ENCODE data around the gene NOTUM. TPM values are rescaled to one million over a fixed set of nuclear protein-coding genes. Genes with fewer than 3 reads are reported as not detected.
A peak's percentile ranks its signal among the peaks of the same experiment; 100 is the strongest.

NOTUM gene
- total RNA-seq, 1 donor from 2014 or later: 1.7 TPM

- H3K4me1 ChIP-seq (ENCODE audit: insufficient read depth, low read length): peaks cover 6% of the 10 kb centered on the region
- no peaks in the 10 kb centered on the region for H3K9me3 Mint-ChIP-seq (ENCODE audit: unreplicated experiment)
- H3K4me1 Mint-ChIP-seq (ENCODE audit: low read depth, unreplicated experiment): peaks cover 5% of the 10 kb centered on the region
- no peaks in the 10 kb centered on the region for H3K9me3 ChIP-seq (ENCODE audit: insufficient read depth, low read depth, low read length)
- H3K79me2 ChIP-seq (ENCODE audit: insufficient read depth, low read length): peaks cover 20% of the 10 kb centered on the region
- H3K27ac ChIP-seq (ENCODE audit: low read depth, low read length): no peak overlapping the region
- H3K4me2 ChIP-seq (ENCODE audit: low read length): no peak overlapping the region
- peaks cover 10% of the 10 kb centered on the region for H3K36me3 Mint-ChIP-seq (ENCODE audit: low read depth, unreplicated experiment)
- no peak overlapping the region for H3K4me3 ChIP-seq (ENCODE audit: insufficient read depth, low read depth, low read length)
- H3K27ac Mint-ChIP-seq (ENCODE audit: unreplicated experiment): peak overlapping the region; percentile 41
- no peak overlapping the region for H2AFZ ChIP-seq (ENCODE audit: low read depth, low read length)
- no peaks in the 10 kb centered on the region for H3K27me3 ChIP-seq (ENCODE audit: insufficient read depth, low read length)
- peaks cover 32% of the 10 kb centered on the region for H4K20me1 ChIP-seq (ENCODE audit: insufficient read depth, low read length)
- H3K4me3 Mint-ChIP-seq (ENCODE audit: unreplicated experiment): no peak overlapping the region
- no peaks in the 10 kb centered on the region for H3K36me3 ChIP-seq (ENCODE audit: insufficient read depth, low read length)
- peaks cover 3% of the 10 kb centered on the region for H3K27me3 Mint-ChIP-seq (ENCODE audit: low read depth, unreplicated experiment)
- FAIRE-seq (no peak), DNase-seq (ENCODE audit: low read depth) (no peak)
- no peak for TF ChIP-seq EZH2 (IDR thresholded peaks at IDR 0.05; ENCODE audit: insufficient read depth, low read length)
- TF ChIP-seq CTCF (IDR thresholded peaks at IDR 0.05; ENCODE audit: insufficient read depth, low read depth, low read length): no peak
- no peak overlapping the region for H3K9ac ChIP-seq (ENCODE audit: low read length)
Measured at GRCh38 chr17:81934098-81934757, 26.8 kb downstream of the NOTUM start.

GRCh38 chr17:81933178-81933699 is 27.7 kb downstream of the NOTUM start:
- Mint-ChIP-seq H3K9me3 (ENCODE audit: unreplicated experiment) (no peaks in the 10 kb centered on the region), H3K27me3 (ENCODE audit: low read depth, unreplicated experiment) (no peaks in the 10 kb centered on the region), H3K36me3 (ENCODE audit: low read depth, unreplicated experiment) (peaks cover 10% of the 10 kb centered on the region), H3K27ac (ENCODE audit: unreplicated experiment) (no peak overlapping the region), H3K4me1 (ENCODE audit: low read depth, unreplicated experiment) (peaks cover 5% of the 10 kb centered on the region), H3K4me3 (ENCODE audit: unreplicated experiment) (peak overlapping the region; percentile 40)
- H3K4me3 ChIP-seq (ENCODE audit: insufficient read depth, low read depth, low read length): no peak overlapping the region
- no peak for FAIRE-seq
- H3K27ac ChIP-seq (ENCODE audit: low read depth, low read length): no peak overlapping the region
- H3K9me3 ChIP-seq (ENCODE audit: insufficient read depth, low read depth, low read length): no peaks in the 10 kb centered on the region
- H3K79me2 ChIP-seq (ENCODE audit: insufficient read depth, low read length): peaks cover 20% of the 10 kb centered on the region
- no peak overlapping the region for H2AFZ ChIP-seq (ENCODE audit: low read depth, low read length)
- H3K4me1 ChIP-seq (ENCODE audit: insufficient read depth, low read length): peaks cover 13% of the 10 kb centered on the region
- no peaks in the 10 kb centered on the region for H3K27me3 ChIP-seq (ENCODE audit: insufficient read depth, low read length)
- DNase-seq (ENCODE audit: low read depth): no peak
- H3K9ac ChIP-seq (ENCODE audit: low read length): no peak overlapping the region
- TF ChIP-seq CTCF (IDR thresholded peaks at IDR 0.05; ENCODE audit: insufficient read depth, low read depth, low read length): no peak
- TF ChIP-seq EZH2 (IDR thresholded peaks at IDR 0.05; ENCODE audit: insufficient read depth, low read length): no peak
- H3K4me2 ChIP-seq (ENCODE audit: low read length): no peak overlapping the region
- H4K20me1 ChIP-seq (ENCODE audit: insufficient read depth, low read length): peaks cover 37% of the 10 kb centered on the region
- H3K36me3 ChIP-seq (ENCODE audit: insufficient read depth, low read length): no peaks in the 10 kb centered on the region
